GM12872 (cell line): ENCODE measurements around the gene CRKL.

ENCODE experiments used
- CTCF ChIP-seq: IDR thresholded peaks from 3 replicates; pipeline ENCODE4 v1.5.1; 2011; ENCODE audit warnings: low read depth, mild to moderate bottlenecking, low read length, moderate library complexity; ENCODE audit not compliant: insufficient read depth

CRKL gene

GRCh38 chr22:20989323-20990138, 72.3 kb downstream of the CRKL start:
- TF ChIP-seq CTCF, result no peak

DNA sequence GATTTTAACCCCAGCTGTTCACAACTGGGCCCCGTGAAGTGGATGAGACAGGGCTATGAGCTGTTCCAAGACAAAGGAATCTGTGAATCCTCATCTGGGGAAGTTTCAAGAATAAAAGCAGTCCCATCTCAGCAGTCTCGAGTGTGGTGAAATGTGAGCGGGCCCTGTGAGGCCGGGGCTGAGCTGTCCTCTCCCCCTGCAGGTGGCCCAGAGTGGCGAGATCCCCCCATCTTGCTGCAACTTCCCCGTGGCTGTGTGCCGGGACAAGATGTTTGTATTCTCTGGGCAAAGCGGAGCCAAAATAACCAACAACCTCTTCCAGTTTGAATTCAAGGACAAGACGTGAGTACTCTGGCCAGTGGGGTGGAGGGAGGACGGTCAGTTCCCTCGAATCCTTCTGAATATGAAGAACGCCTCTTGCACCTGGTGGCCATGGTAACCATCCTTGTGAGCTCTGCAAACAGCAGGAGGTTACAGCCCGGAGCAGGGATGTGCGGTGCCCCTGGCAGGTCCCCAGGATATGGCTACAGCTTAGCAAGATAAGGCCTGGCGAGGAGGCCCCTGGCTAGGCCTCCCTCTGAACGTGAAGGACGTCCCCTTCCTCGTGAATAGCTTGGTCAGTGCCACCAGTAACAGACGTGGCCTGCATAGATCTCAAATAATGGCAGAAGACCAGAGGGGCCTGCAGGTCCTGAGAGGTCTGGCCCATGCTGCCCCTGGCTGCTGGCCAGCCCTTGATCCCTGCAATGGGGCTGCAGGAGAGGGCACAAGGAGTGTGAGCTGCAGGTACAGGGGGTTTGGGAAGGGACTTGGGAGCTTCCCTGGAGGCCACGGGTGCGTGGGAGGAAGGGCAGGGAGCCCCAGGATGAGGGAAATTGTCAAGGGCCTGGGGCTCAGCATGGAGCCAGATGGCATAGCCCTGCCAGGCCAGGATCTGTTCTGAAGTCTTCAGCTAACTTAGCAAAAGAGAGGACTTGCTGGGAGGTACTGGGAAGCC, 73.3 kb downstream of the CRKL start:
- TF ChIP-seq CTCF, result no peak

GRCh38 chr22:20991252-20992055, 74.2 kb downstream of the CRKL start:
- no peak for TF ChIP-seq CTCF

GRCh38 chr22:20992056-20992442, 74.8 kb downstream of the CRKL start:
- TF ChIP-seq CTCF, result no peak

GRCh38 chr22:20992456-20993303, 75.5 kb downstream of the CRKL start:
- TF ChIP-seq CTCF, result no peak

DNA sequence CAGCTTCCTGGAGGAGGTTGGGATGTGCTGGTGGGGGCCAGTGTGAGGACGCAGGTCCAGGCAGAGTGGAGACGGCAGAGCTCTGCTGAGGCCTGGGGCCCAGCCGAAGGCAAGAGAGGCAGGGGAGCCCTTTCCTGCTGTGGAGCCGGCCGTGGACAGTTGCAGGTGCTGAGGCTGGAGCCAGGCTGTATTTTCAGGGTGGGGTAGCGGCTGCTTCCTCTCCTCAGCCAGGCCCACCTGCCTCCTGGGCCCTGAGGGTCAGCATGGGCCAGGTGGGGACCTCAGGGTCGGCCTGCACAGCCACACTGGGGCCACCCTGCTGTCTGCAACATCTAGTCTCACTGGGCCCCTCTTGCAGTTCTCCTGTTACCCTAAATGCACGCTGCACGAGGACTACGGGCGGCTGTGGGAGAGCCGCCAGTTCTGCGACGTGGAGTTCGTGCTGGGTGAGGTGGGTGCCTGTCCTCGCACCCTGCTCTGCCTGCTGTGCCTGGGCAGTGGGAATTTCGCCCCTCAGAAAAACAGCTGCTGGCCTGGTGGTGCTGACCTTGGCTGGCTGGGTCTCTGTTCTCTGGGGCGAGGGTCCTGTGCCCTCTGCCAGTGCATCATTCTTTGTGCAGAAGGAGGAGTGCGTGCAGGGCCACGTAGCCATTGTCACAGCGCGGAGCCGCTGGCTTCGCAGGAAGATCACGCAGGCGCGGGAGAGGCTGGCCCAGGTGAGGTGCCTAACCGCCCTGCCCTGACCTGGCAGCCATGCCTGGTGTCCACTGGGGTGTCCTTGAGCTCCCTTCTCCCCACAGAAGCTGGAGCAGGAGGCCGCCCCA, 76.3 kb downstream of the CRKL start:
- no peak for TF ChIP-seq CTCF
